Prostate gland (tissue), 2 donors: ENCODE results near the gene SLC25A52. TPM values are rescaled to one million over a fixed set of nuclear protein-coding genes. Genes with fewer than 3 reads are reported as not detected.

ENCODE experiments used
- DNase-seq: peaks from one replicate; pipeline ENCODE4 v3.0.0-alpha.2; 2019; ENCODE audit warnings: low spot score
- H3K27ac ChIP-seq, 2 donors: fragments of 200-600 bp; sonication (generic); 2 replicates each; pipeline ENCODE4 v1.5.1; 2017 to 2019
- H3K27me3 ChIP-seq: fragments of 200-600 bp; sonication (generic); replicated peaks from 2 replicates; pipeline ENCODE4 v1.5.1; 2019; ENCODE audit not compliant: insufficient read depth
- H3K36me3 ChIP-seq, 2 donors: fragments of 200-600 bp; sonication (generic); 1 replicate in 1 of 2; 2 replicates in 1 of 2; pipeline versions ENCODE4 v1.5.1 to v1.8.1; 2017 to 2019
- H3K4me1 ChIP-seq: fragments of 200-600 bp; sonication (generic); replicated peaks from 2 replicates; pipeline ENCODE4 v1.5.1; 2019
- H3K4me3 ChIP-seq, 2 donors: fragments of 200-600 bp; sonication (generic); 2 replicates each; pipeline ENCODE4 v1.5.1; 2017 to 2019
- H3K9me3 ChIP-seq: fragments of 200-600 bp; sonication (generic); 2 replicates; pipeline ENCODE4 v1.5.1; 2017
- CTCF ChIP-seq, 4 experiments: fragments of 200-600 bp in 2 of 4; fragments of 450-650 bp in 2 of 4; sonication (generic) in 2 of 4; IDR thresholded peaks; 1 replicate in 3 of 4; 2 replicates in 1 of 4; pipeline ENCODE4 v1.5.1; 2016 to 2019; ENCODE audit warnings: antibody characterized with exemption in 4 of 4, mild to moderate bottlenecking in 2 of 4, moderate library complexity in 2 of 4
- POLR2A ChIP-seq: fragments of 450-650 bp; IDR thresholded peaks from one replicate; pipeline ENCODE4 v1.6.1; 2016; ENCODE audit warnings: antibody characterized with exemption, mild to moderate bottlenecking
- POLR2AphosphoS5 ChIP-seq: sonication (generic); formaldehyde crosslinking; IDR thresholded peaks from one replicate; pipeline ENCODE4 v1.6.1; 2017; ENCODE audit warnings: antibody characterized with exemption
- WGBS: methylation state at CpG from one replicate; pipeline ENCODE4 v1.1.5; 2018; 5-methylcytosine and 5-hydroxymethylcytosine counted together
- intact Hi-C: fragments of 100-400 bp; cut with DNase I; formaldehyde crosslinking; loops from one replicate; pipeline ENCODE4 v1.14.2; 2022
- total RNA-seq, 2 donors: library from RNA; depleted of rRNA; stranded (reverse); fragments of >200 nt; gene quantifications; one replicate each; pipeline ENCODE4 v1.1.0, GENCODE V29; 2016

Gene SLC25A52
- total RNA-seq, 2 donors from 2014 or later: 0.18 to 1.3 TPM

- H3K36me3 ChIP-seq: no peaks in the 10 kb centered on the region
- no peak overlapping the region for H3K4me3 ChIP-seq
- no peaks in the 10 kb centered on the region for H3K27me3 ChIP-seq
- TF ChIP-seq CTCF (IDR thresholded peaks at IDR 0.05): no peak
- no peak for TF ChIP-seq POLR2AphosphoS5
- TF ChIP-seq POLR2A: no peak
- H3K9me3 ChIP-seq: no peaks in the 10 kb centered on the region
- intact Hi-C loops: no loop called here
- H3K27ac ChIP-seq: no peak overlapping the region
- H3K4me1 ChIP-seq: no peaks in the 10 kb centered on the region
- DNase-seq: no peak
Measured at GRCh38 chr18:31793531-31793930, 32.9 kb upstream of the SLC25A52 start.

GRCh38 chr18:31792580-31792911 lies 31.9 kb upstream of the SLC25A52 start:
- no peaks in the 10 kb centered on the region for H3K9me3 ChIP-seq
- H3K4me1 ChIP-seq: no peaks in the 10 kb centered on the region
- DNase-seq: no peak
- WGBS: 92% methylated on average over 2 of the region's 2 CpGs
- H3K27ac ChIP-seq: no peak overlapping the region
- intact Hi-C loops: no loop called here
- no peaks in the 10 kb centered on the region for H3K36me3 ChIP-seq
- H3K4me3 ChIP-seq: no peak overlapping the region
- no peaks in the 10 kb centered on the region for H3K27me3 ChIP-seq
- TF ChIP-seq POLR2A: no peak
- TF ChIP-seq CTCF (IDR thresholded peaks at IDR 0.05): no peak
- TF ChIP-seq POLR2AphosphoS5: no peak

- Histone ChIP-seq H3K4me1 (no peaks in the 10 kb centered on the region), H3K4me3 (no peak overlapping the region), H3K27ac (no peak overlapping the region), H3K9me3 (no peaks in the 10 kb centered on the region), H3K36me3 (no peaks in the 10 kb centered on the region), H3K27me3 (no peaks in the 10 kb centered on the region)
- intact Hi-C loops: no loop called here
- no peak for TF ChIP-seq CTCF (IDR thresholded peaks at IDR 0.05)
- TF ChIP-seq POLR2AphosphoS5: no peak
- no peak for TF ChIP-seq POLR2A
- DNase-seq: no peak
- WGBS: 87% methylated on average over 6 of the region's 6 CpGs
Measured at GRCh38 chr18:31791817-31792579, 31.3 kb upstream of the SLC25A52 start.

- no peaks in the 10 kb centered on the region for H3K36me3 ChIP-seq
- intact Hi-C loops: no loop called here
- no peak overlapping the region for H3K27ac ChIP-seq
- DNase-seq: no peak
- 75% methylated on average over 10 of the region's 10 CpGs for WGBS
- no peaks in the 10 kb centered on the region for H3K4me1 ChIP-seq
- H3K4me3 ChIP-seq: no peak overlapping the region
- H3K9me3 ChIP-seq: no peaks in the 10 kb centered on the region
- TF ChIP-seq POLR2AphosphoS5: no peak
- TF ChIP-seq CTCF (IDR thresholded peaks at IDR 0.05): no peak
- TF ChIP-seq POLR2A: no peak
- H3K27me3 ChIP-seq: no peaks in the 10 kb centered on the region
Measured at GRCh38 chr18:31789409-31789808, 28.7 kb upstream of the SLC25A52 start.

- Histone ChIP-seq H3K9me3 (no peaks in the 10 kb centered on the region), H3K36me3 (no peaks in the 10 kb centered on the region), H3K27ac (no peak overlapping the region), H3K4me1 (no peaks in the 10 kb centered on the region), H3K4me3 (no peak overlapping the region), H3K27me3 (no peaks in the 10 kb centered on the region)
- intact Hi-C loops: no loop called here
- whole genome bisulfite sequencing: 88% methylated on average over 3 of the region's 3 CpGs
- TF ChIP-seq POLR2AphosphoS5: no peak
- no peak for DNase-seq
Measured at GRCh38 chr18:31783059-31783458, 22.4 kb upstream of the SLC25A52 start.
